ENCODE results near the gene TUBGCP6.

GRCh38 chr22:50227579-50228215 lies 17.1 kb downstream of the TUBGCP6 start:
- TF ChIP-seq CTCF (conservative IDR thresholded peaks at IDR 0.05; ENCODE audit: low read depth in 2 of 2): no peak
- TF ChIP-seq NANOG (IDR thresholded peaks at IDR 0.05; ENCODE audit: borderline replicate concordance): no peak
- TF ChIP-seq, protein P1, sequence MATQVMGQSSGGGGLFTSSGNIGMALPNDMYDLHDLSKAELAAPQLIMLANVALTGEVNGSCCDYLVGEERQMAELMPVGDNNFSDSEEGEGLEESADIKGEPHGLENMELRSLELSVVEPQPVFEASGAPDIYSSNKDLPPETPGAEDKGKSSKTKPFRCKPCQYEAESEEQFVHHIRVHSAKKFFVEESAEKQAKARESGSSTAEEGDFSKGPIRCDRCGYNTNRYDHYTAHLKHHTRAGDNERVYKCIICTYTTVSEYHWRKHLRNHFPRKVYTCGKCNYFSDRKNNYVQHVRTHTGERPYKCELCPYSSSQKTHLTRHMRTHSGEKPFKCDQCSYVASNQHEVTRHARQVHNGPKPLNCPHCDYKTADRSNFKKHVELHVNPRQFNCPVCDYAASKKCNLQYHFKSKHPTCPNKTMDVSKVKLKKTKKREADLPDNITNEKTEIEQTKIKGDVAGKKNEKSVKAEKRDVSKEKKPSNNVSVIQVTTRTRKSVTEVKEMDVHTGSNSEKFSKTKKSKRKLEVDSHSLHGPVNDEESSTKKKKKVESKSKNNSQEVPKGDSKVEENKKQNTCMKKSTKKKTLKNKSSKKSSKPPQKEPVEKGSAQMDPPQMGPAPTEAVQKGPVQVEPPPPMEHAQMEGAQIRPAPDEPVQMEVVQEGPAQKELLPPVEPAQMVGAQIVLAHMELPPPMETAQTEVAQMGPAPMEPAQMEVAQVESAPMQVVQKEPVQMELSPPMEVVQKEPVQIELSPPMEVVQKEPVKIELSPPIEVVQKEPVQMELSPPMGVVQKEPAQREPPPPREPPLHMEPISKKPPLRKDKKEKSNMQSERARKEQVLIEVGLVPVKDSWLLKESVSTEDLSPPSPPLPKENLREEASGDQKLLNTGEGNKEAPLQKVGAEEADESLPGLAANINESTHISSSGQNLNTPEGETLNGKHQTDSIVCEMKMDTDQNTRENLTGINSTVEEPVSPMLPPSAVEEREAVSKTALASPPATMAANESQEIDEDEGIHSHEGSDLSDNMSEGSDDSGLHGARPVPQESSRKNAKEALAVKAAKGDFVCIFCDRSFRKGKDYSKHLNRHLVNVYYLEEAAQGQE (IDR thresholded peaks at IDR 0.05; ENCODE audit: unreplicated experiment): no peak
- TF ChIP-seq POLR2AphosphoS5 (IDR thresholded peaks at IDR 0.05; ENCODE audit: low read depth): no peak
- TF ChIP-seq EZH2 (IDR thresholded peaks at IDR 0.05; ENCODE audit: low read depth, unreplicated experiment): no peak
- TF ChIP-seq JUNB (IDR thresholded peaks at IDR 0.05; ENCODE audit: unreplicated experiment): no peak
- TF ChIP-seq CREB1 (CRISPR knock-in tag; IDR thresholded peaks at IDR 0.05; ENCODE audit: low read depth): no peak
- no peak for TF ChIP-seq EZH2phosphoT487 (IDR thresholded peaks at IDR 0.05; ENCODE audit: unreplicated experiment)
- no peak for TF ChIP-seq ZNF462 (CRISPR knock-in tag; IDR thresholded peaks at IDR 0.05)
